ENCODE results near the gene ELMO2. TPM values are rescaled to one million over a fixed set of nuclear protein-coding genes. Genes with fewer than 3 reads are reported as not detected.

Gene ELMO2
- total RNA-seq, 1 experiment from 2014 or later, result 34.2 TPM

- Histone ChIP-seq H3K4me3 (ENCODE audit: insufficient read depth, low read depth, low read length) (no peak overlapping the region), H3K27me3 (ENCODE audit: control insufficient read depth, insufficient read depth, low read length) (no peaks in the 10 kb centered on the region), H3K36me3 (replicated peaks; ENCODE audit: control insufficient read depth, insufficient read depth, low read length) (peaks cover 9% of the 10 kb centered on the region)
- peak; percentile 27 for DNase-seq
Measured at GRCh38 chr20:46354920-46355654, 51.3 kb downstream of the ELMO2 start.

GRCh38 chr20:46354207-46354555 lies 52.2 kb downstream of the ELMO2 start:
- Histone ChIP-seq H3K4me3 (ENCODE audit: insufficient read depth, low read depth, low read length) (no peak overlapping the region), H3K36me3 (replicated peaks; ENCODE audit: control insufficient read depth, insufficient read depth, low read length) (peaks cover 10% of the 10 kb centered on the region), H3K27me3 (ENCODE audit: control insufficient read depth, insufficient read depth, low read length) (no peaks in the 10 kb centered on the region)
- no peak for DNase-seq

GRCh38 chr20:46353500-46354206 lies 52.8 kb downstream of the ELMO2 start:
- H3K4me3 ChIP-seq (ENCODE audit: insufficient read depth, low read depth, low read length), result no peak overlapping the region
- DNase-seq, result peak; percentile 10
- peaks cover 10% of the 10 kb centered on the region for H3K36me3 ChIP-seq (replicated peaks; ENCODE audit: control insufficient read depth, insufficient read depth, low read length)
- no peaks in the 10 kb centered on the region for H3K27me3 ChIP-seq (ENCODE audit: control insufficient read depth, insufficient read depth, low read length)

GRCh38 chr20:46352370-46352938 lies 54.0 kb downstream of the ELMO2 start:
- H3K36me3 ChIP-seq (replicated peaks; ENCODE audit: control insufficient read depth, insufficient read depth, low read length), result peaks cover 10% of the 10 kb centered on the region
- H3K4me3 ChIP-seq (ENCODE audit: insufficient read depth, low read depth, low read length), result no peak overlapping the region
- peak; percentile 25 for DNase-seq
- no peaks in the 10 kb centered on the region for H3K27me3 ChIP-seq (ENCODE audit: control insufficient read depth, insufficient read depth, low read length)

- Histone ChIP-seq H3K36me3 (replicated peaks; ENCODE audit: control insufficient read depth, insufficient read depth, low read length) (peaks cover 10% of the 10 kb centered on the region), H3K27me3 (ENCODE audit: control insufficient read depth, insufficient read depth, low read length) (no peaks in the 10 kb centered on the region), H3K4me3 (ENCODE audit: insufficient read depth, low read depth, low read length) (no peak overlapping the region)
- peak; percentile 39 for DNase-seq
Measured at GRCh38 chr20:46351357-46352058, 54.9 kb downstream of the ELMO2 start.

- Histone ChIP-seq H3K4me3 (ENCODE audit: insufficient read depth, low read depth, low read length) (no peak overlapping the region), H3K27me3 (ENCODE audit: control insufficient read depth, insufficient read depth, low read length) (no peaks in the 10 kb centered on the region), H3K36me3 (replicated peaks; ENCODE audit: control insufficient read depth, insufficient read depth, low read length) (peaks cover 10% of the 10 kb centered on the region)
- DNase-seq, result peak; percentile 77
Measured at GRCh38 chr20:46350986-46351267, 55.5 kb downstream of the ELMO2 start.

GRCh38 chr20:46350201-46350985 lies 56.0 kb downstream of the ELMO2 start:
- Histone ChIP-seq H3K27me3 (ENCODE audit: control insufficient read depth, insufficient read depth, low read length) (peaks cover under 1% of the 10 kb centered on the region; the same call in 1 of the 2 replicates), H3K4me3 (ENCODE audit: insufficient read depth, low read depth, low read length) (no peak overlapping the region), H3K36me3 (replicated peaks; ENCODE audit: control insufficient read depth, insufficient read depth, low read length) (peaks cover 10% of the 10 kb centered on the region)
- peak; percentile 77 for DNase-seq

- H3K4me3 ChIP-seq (ENCODE audit: insufficient read depth, low read depth, low read length), result no peak overlapping the region
- H3K36me3 ChIP-seq (replicated peaks; ENCODE audit: control insufficient read depth, insufficient read depth, low read length), result peaks cover 8% of the 10 kb centered on the region
- H3K27me3 ChIP-seq (ENCODE audit: control insufficient read depth, insufficient read depth, low read length), result peaks cover 6% of the 10 kb centered on the region; the same call in 1 of the 2 replicates
- no peak for DNase-seq
Measured at GRCh38 chr20:46349742-46350056, 56.7 kb downstream of the ELMO2 start.

- Histone ChIP-seq H3K36me3 (replicated peaks; ENCODE audit: control insufficient read depth, insufficient read depth, low read length) (peaks cover 4% of the 10 kb centered on the region), H3K4me3 (ENCODE audit: insufficient read depth, low read depth, low read length) (no peak overlapping the region), H3K27me3 (ENCODE audit: control insufficient read depth, insufficient read depth, low read length) (peaks cover 6% of the 10 kb centered on the region; the same call in 1 of the 2 replicates)
- peak; percentile 94 for DNase-seq
Measured at GRCh38 chr20:46349035-46349741, 57.2 kb downstream of the ELMO2 start.

- peaks cover 7% of the 10 kb centered on the region; the same call in 1 of the 2 replicates for H3K27me3 ChIP-seq (ENCODE audit: control insufficient read depth, insufficient read depth, low read length)
- DNase-seq, result peak; percentile 87
- peak overlapping the region; percentile 16; the same call in 1 of the 2 replicates for H3K4me3 ChIP-seq (ENCODE audit: insufficient read depth, low read depth, low read length)
Measured at GRCh38 chr20:46347841-46348803, 58.3 kb downstream of the ELMO2 start.

GRCh38 chr20:46346770-46347169 lies 59.6 kb downstream of the ELMO2 start:
- peaks cover 3% of the 10 kb centered on the region for H3K36me3 ChIP-seq (replicated peaks; ENCODE audit: control insufficient read depth, insufficient read depth, low read length)
- DNase-seq, result no peak
- H3K4me3 ChIP-seq (ENCODE audit: insufficient read depth, low read depth, low read length), result no peak overlapping the region
- peaks cover 14% of the 10 kb centered on the region for H3K27me3 ChIP-seq (ENCODE audit: control insufficient read depth, insufficient read depth, low read length)

More at GRCh38 chr20:46347841-46348803, 58.3 kb downstream of the ELMO2 start:
- H3K36me3 ChIP-seq (replicated peaks; ENCODE audit: control insufficient read depth, insufficient read depth, low read length), result peaks cover 3% of the 10 kb centered on the region

GRCh38 chr20:46344488-46345162 lies 61.8 kb downstream of the ELMO2 start:
- Histone ChIP-seq H3K36me3 (replicated peaks; ENCODE audit: control insufficient read depth, insufficient read depth, low read length) (no peaks in the 10 kb centered on the region), H3K27me3 (ENCODE audit: control insufficient read depth, insufficient read depth, low read length) (peaks cover 14% of the 10 kb centered on the region), H3K4me3 (ENCODE audit: insufficient read depth, low read depth, low read length) (no peak overlapping the region)
- no peak for DNase-seq
